Keratinocyte (primary cell): ENCODE data around the gene CBX7. TPM values are rescaled to one million over a fixed set of nuclear protein-coding genes. Genes with fewer than 3 reads are reported as not detected.

ENCODE experiments used
- DNase-seq: peaks from one replicate; pipeline ENCODE4 v3.0.0-alpha.2; 2011; ENCODE audit warnings: low read depth, missing footprints, low spot score
- FAIRE-seq: peaks from 2 replicates; lab custom pipeline; 2011; peaks lifted over from hg19 to GRCh38; lab: Jason Lieb, UNC
- H2AFZ ChIP-seq: 2 replicates; pipeline ENCODE4 v1.6.0; 2012; ENCODE audit warnings: low read length, control low read depth, inconsistent platforms; ENCODE audit not compliant: control insufficient read depth
- H3K27ac ChIP-seq: 2 replicates; pipeline ENCODE4 v1.5.1; 2011; ENCODE audit warnings: low read length; ENCODE audit not compliant: control insufficient read depth, insufficient read depth
- H3K27me3 ChIP-seq: 3 replicates; pipeline ENCODE4 v1.6.0; 2011; ENCODE audit warnings: low read length; ENCODE audit not compliant: control insufficient read depth, insufficient read depth; ENCODE audit errors: extremely low read depth
- H3K36me3 ChIP-seq, 2 experiments: 2 replicates in 1 of 2; 3 replicates in 1 of 2; pipeline ENCODE4 v1.5.1; 2011; ENCODE audit warnings: low read length in 2 of 2, mild to moderate bottlenecking in 1 of 2; ENCODE audit not compliant: control insufficient read depth in 2 of 2, insufficient read depth in 2 of 2; ENCODE audit errors: extremely low read depth in 1 of 2
- H3K4me1 ChIP-seq: 3 replicates; pipeline ENCODE4 v1.5.1; 2011; ENCODE audit warnings: low read length; ENCODE audit not compliant: control insufficient read depth, insufficient read depth; ENCODE audit errors: extremely low read depth
- H3K4me2 ChIP-seq: 3 replicates; pipeline ENCODE4 v1.6.0; 2011; ENCODE audit warnings: low read depth, low read length; ENCODE audit not compliant: control insufficient read depth, insufficient read depth; ENCODE audit errors: extremely low read depth
- H3K4me3 ChIP-seq, 3 experiments: fragments of 200-600 bp in 1 of 3; sonication (generic) in 1 of 3; 2 replicates in 2 of 3; 3 replicates in 1 of 3; pipeline ENCODE4 v1.5.1; 2011 to 2016; ENCODE audit warnings: low read length in 3 of 3, mild to moderate bottlenecking in 3 of 3, control low read depth in 2 of 3, inconsistent platforms in 1 of 3, low read depth in 1 of 3, mixed read lengths in 1 of 3, mixed run types in 1 of 3, moderate library complexity in 1 of 3; ENCODE audit not compliant: control insufficient read depth in 2 of 3, insufficient read depth in 2 of 3; ENCODE audit errors: extremely low read depth in 1 of 3
- H3K79me2 ChIP-seq: 2 replicates; pipeline ENCODE4 v1.6.0; 2012; ENCODE audit warnings: low read length; ENCODE audit not compliant: control insufficient read depth, insufficient read depth
- H3K9ac ChIP-seq: 3 replicates; pipeline ENCODE4 v1.6.0; 2011; ENCODE audit warnings: low read length; ENCODE audit not compliant: control insufficient read depth, insufficient read depth; ENCODE audit errors: extremely low read depth
- H3K9me1 ChIP-seq: 3 replicates; pipeline ENCODE4 v1.6.0; 2011; ENCODE audit warnings: low read length; ENCODE audit not compliant: control insufficient read depth, insufficient read depth; ENCODE audit errors: extremely low read depth
- H3K9me3 ChIP-seq: 2 replicates; pipeline ENCODE4 v1.5.1; 2012; ENCODE audit warnings: low read depth, low read length; ENCODE audit not compliant: control insufficient read depth
- H4K20me1 ChIP-seq: 3 replicates; pipeline ENCODE4 v1.6.0; 2011; ENCODE audit warnings: low read length; ENCODE audit not compliant: control insufficient read depth, insufficient read depth; ENCODE audit errors: extremely low read depth
- CTCF ChIP-seq, 3 experiments: IDR thresholded peaks in 1 of 3; conservative IDR thresholded peaks in 1 of 3; optimal IDR thresholded peaks in 1 of 3; 2 replicates in 2 of 3; 3 replicates in 1 of 3; pipeline versions ENCODE3 to v1.5.1; 2011; ENCODE audit warnings: low read length in 3 of 3, mild to moderate bottlenecking in 3 of 3, moderate library complexity in 2 of 3, control low read depth in 1 of 3, inconsistent platforms in 1 of 3; ENCODE audit not compliant: insufficient read depth in 2 of 3; ENCODE audit errors: extremely low read depth in 1 of 3
- EZH2 ChIP-seq: IDR thresholded peaks from one replicate; pipeline ENCODE4 v1.6.1; 2012; ENCODE audit warnings: inconsistent platforms, mild to moderate bottlenecking, low read length, moderate library complexity
- dilution Hi-C: fragments of 300-500 bp; cut with MboI; formaldehyde crosslinking; loops from one replicate; pipeline ENCODE4 v1.7.0; 2020; ENCODE audit warnings: low sequenced_read_pairs; ENCODE audit not compliant: extremely low pct_ligation_motif_present
- polyA plus RNA-seq, 5 experiments: library from polyadenylated mRNA; depleted of rRNA in 3 of 5; stranded (reverse) in 3 of 5; stranded (forward) in 1 of 5; unstranded in 1 of 5; fragments of >200 nt; gene quantifications; 1 replicate in 1 of 5; 2 replicates in 3 of 5; 3 replicates in 1 of 5; pipeline versions ENCODE4 v1.2.1 to v1.2.3, GENCODE V29; 2011 to 2012; ENCODE audit warnings: missing spikeins in 2 of 5, low read depth in 1 of 5, low replicate concordance in 1 of 5

CBX7 gene
- polyA plus RNA-seq, 1 donor (not counting 4 experiments of a cell fraction or from before 2014, with no cell fraction given): 1.3 TPM

GRCh38 chr22:39087098-39087497 is 65.4 kb downstream of the CBX7 start:
- TF ChIP-seq EZH2: no peak
- TF ChIP-seq CTCF (optimal IDR thresholded peaks at IDR 0.05 in 1 of 3, IDR thresholded peaks at IDR 0.05 in 1 of 3, conservative IDR thresholded peaks at IDR 0.05 in 1 of 3; ENCODE audit: extremely low read depth in 1 of 3, insufficient read depth in 2 of 3, low read length in 3 of 3): no peak
- no peak for DNase-seq
- Histone ChIP-seq H3K4me1 (peaks cover 25% of the 10 kb centered on the region), H3K4me2 (no peak overlapping the region), H3K9me3 (no peaks in the 10 kb centered on the region), H3K79me2 (no peaks in the 10 kb centered on the region), H4K20me1 (no peaks in the 10 kb centered on the region), H2AFZ (no peak overlapping the region), H3K36me3 (no peaks in the 10 kb centered on the region), H3K4me3 (no peak overlapping the region), H3K9ac (no peak overlapping the region), H3K27ac (no peak overlapping the region), H3K27me3 (no peaks in the 10 kb centered on the region), H3K9me1 (no peaks in the 10 kb centered on the region)
- dilution Hi-C loops: no loop called here
- FAIRE-seq: no peak

DNA sequence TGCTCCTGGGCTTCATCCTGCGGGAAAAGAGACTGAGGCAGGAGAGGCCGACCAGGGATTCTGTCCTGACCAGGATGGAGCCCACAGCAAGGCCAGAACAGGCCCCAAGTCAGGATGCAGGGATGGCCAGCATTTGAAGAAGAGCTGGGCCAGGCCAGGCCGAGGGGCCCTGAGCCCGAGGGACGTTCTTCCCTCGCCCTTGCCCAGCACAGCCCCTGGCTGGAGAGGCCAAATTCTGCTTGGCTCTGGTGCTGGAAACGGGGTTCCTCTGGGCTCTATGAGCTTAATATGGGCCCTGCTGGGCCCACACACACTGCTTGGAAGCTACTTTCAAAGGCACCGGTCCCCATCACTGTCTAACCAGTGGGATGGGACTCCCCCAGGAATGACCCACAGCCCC is 67.8 kb downstream of the CBX7 start:
- DNase-seq (no peak), FAIRE-seq (no peak)
- no peak overlapping the region for H3K9ac ChIP-seq
- no peaks in the 10 kb centered on the region for H3K79me2 ChIP-seq
- no peaks in the 10 kb centered on the region for H3K9me1 ChIP-seq
- no peaks in the 10 kb centered on the region for H3K9me3 ChIP-seq
- no peaks in the 10 kb centered on the region for H3K27me3 ChIP-seq
- no peaks in the 10 kb centered on the region for H4K20me1 ChIP-seq
- no peak overlapping the region for H2AFZ ChIP-seq
- H3K4me2 ChIP-seq: no peak overlapping the region
- dilution Hi-C loops: no loop called here
- no peak for TF ChIP-seq EZH2
- TF ChIP-seq CTCF (optimal IDR thresholded peaks at IDR 0.05 in 1 of 3, IDR thresholded peaks at IDR 0.05 in 1 of 3, conservative IDR thresholded peaks at IDR 0.05 in 1 of 3; ENCODE audit: extremely low read depth in 1 of 3, insufficient read depth in 2 of 3, low read length in 3 of 3): no peak
- H3K4me1 ChIP-seq: peaks cover 6% of the 10 kb centered on the region
- no peak overlapping the region for H3K27ac ChIP-seq
- H3K36me3 ChIP-seq: peaks cover 0 to 4% of the 10 kb centered on the region in 2 experiments
- H3K4me3 ChIP-seq: no peak overlapping the region
